Nasal cavity respiratory epithelium epithelial cell of viscerocranial mucosa (primary cell): ENCODE data around the gene PHLDA1. TPM values are rescaled to one million over a fixed set of nuclear protein-coding genes. Genes with fewer than 3 reads are reported as not detected.

Experiments used
- total RNA-seq: library from RNA; depleted of rRNA; stranded (reverse); fragments of >200 nt; gene quantifications from 2 replicates; pipeline ENCODE4 v1.2.3, GENCODE V29; 2014

The PHLDA1 gene
- total RNA-seq, result 98.1 and 116 TPM in 2 replicates

DNA sequence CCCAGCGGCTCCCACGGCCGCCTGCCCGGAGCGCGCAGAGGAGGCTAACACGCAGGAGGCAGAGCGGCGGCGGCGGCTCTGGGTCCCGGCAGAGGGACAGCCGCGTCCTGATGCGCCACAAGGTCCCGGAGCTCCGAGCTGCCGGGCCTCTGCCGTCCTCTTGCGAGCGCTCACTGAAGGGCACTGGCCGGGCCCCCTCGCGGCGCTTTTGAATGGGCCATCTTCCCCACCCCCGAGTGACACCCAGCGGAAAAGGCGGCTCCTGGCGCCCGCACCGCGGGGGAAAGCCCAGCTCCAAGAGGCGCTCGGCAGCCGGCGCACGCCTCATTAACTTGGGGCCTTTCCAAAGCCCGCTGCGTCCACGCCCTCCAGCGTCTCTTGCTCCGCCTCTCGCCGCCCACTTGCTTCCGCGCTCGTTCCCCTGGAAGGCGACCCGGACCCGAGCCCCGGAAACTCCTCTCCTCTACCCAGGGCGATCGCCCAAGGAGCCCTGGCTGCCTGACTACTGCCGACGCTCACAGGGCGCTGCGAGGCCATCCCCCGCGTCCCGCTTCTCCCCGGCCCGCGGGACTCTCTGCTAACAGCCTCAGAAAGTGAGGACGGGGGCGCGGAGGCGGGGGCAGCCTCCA, at the start of gene PHLDA1:
TSS of gene PHLDA1 (minus strand) at position 363 of the 629 bp plus-strand sequence.

Other genes with a start within 250 kb of the PHLDA1 start
- gene NAP1L1, start 52.9 kb upstream of the PHLDA1 start, total RNA-seq, result 210 and 294 TPM in 2 replicates